HCT116 (cell line): Measurements from ENCODE around the gene CALN1. TPM values are rescaled to one million over a fixed set of nuclear protein-coding genes. Genes with fewer than 3 reads are reported as not detected.

Experiments
- ATAC-seq: fragments of 200-7000 bp; cut with Tn5 transposase; 2 replicates; pipeline ENCODE4 v1.9.1; 2020; ENCODE audit warnings: mild to moderate bottlenecking, moderate library complexity
- BruUV-seq: library from RNA; stranded (reverse); fragments of 400-500 nt; replicated peaks from 2 replicates; lab custom pipeline; 2021; lab: Mats Ljungman, UMichigan
- CTCF ChIA-PET: fragments of 300-600 bp; sonication (Branson Sonifier 250); formaldehyde crosslinking; loops from one replicate; lab custom pipeline; 2021; ENCODE audit warnings: antibody characterized with exemption; lab: Charles Lee
- POLR2A ChIA-PET: fragments of 300-600, 350-600 bp; sonication (Branson Sonifier 250); formaldehyde crosslinking; loops from one replicate; lab custom pipeline; 2021; ENCODE audit warnings: antibody characterized with exemption; lab: Charles Lee
- RAD21 ChIA-PET, 2 experiments: fragments of 300-600 bp; sonication (Branson Sonifier 250); formaldehyde crosslinking; loops; one replicate each; lab custom pipeline; 2023; ENCODE audit warnings: low total read pairs in 2 of 2; ENCODE audit not compliant: uncharacterized antibody in 2 of 2, unreplicated experiment in 2 of 2, low non-redundant PET in 1 of 2; lab: Charles Lee
- DNase-seq: peaks from one replicate; pipeline ENCODE4 v3.0.0-alpha.2; 2010; ENCODE audit warnings: low read depth, low spot score
- H2AFZ ChIP-seq: fragments of 200-600 bp; shearing (Covaris generic), sonication (generic); 2 replicates; pipeline ENCODE4 v1.6.1; 2017; ENCODE audit warnings: low read depth, mixed run types, mixed read lengths, antibody characterized with exemption, low read length; ENCODE audit not compliant: poor library complexity, severe bottlenecking
- H3K27ac ChIP-seq: 2 replicates; pipeline ENCODE4 v1.5.1; 2012; ENCODE audit warnings: low read depth, low read length
- H3K27me3 ChIP-seq: fragments of 200-600 bp; sonication (generic); 2 replicates; pipeline ENCODE4 v1.6.1; 2016; ENCODE audit warnings: mixed run types, low read length, mixed read lengths; ENCODE audit not compliant: insufficient read depth
- H3K36me3 ChIP-seq, 2 experiments: fragments of 200-500 bp in 1 of 2; fragments of 200-600 bp in 1 of 2; sonication (Bioruptor generic) in 1 of 2; sonication (generic) in 1 of 2; 2 replicates each; pipeline versions ENCODE4 v1.5.1 to v1.6.1; 2014 to 2016; ENCODE audit warnings: low read length in 2 of 2, inconsistent platforms in 1 of 2, mixed read lengths in 1 of 2, mixed run types in 1 of 2; ENCODE audit not compliant: insufficient read depth in 2 of 2, control insufficient read depth in 1 of 2
- H3K4me1 ChIP-seq, 2 experiments: fragments of 200-600 bp in 1 of 2; sonication (generic) in 1 of 2; 2 replicates each; pipeline versions ENCODE4 v1.5.1 to v1.6.1; 2012 to 2017; ENCODE audit warnings: low read length in 2 of 2, inconsistent platforms in 1 of 2, mild to moderate bottlenecking in 1 of 2, mixed read lengths in 1 of 2, mixed run types in 1 of 2, moderate library complexity in 1 of 2; ENCODE audit not compliant: insufficient read depth in 2 of 2, control insufficient read depth in 1 of 2
- H3K4me2 ChIP-seq: fragments of 200-600 bp; sonication (generic); 2 replicates; pipeline ENCODE4 v1.6.1; 2017; ENCODE audit warnings: mixed run types, low read length, mixed read lengths
- H3K4me3 ChIP-seq, 2 experiments: fragments of 200-600 bp in 1 of 2; sonication (generic) in 1 of 2; replicated peaks in 1 of 2; 2 replicates each; pipeline ENCODE4 v1.5.1; 2011 to 2016; ENCODE audit warnings: low read length in 2 of 2, control low read depth in 1 of 2, low read depth in 1 of 2, mild to moderate bottlenecking in 1 of 2, mixed read lengths in 1 of 2, mixed run types in 1 of 2
- H3K79me2 ChIP-seq: fragments of 200-600 bp; sonication (generic); 2 replicates; pipeline ENCODE4 v1.6.1; 2017; ENCODE audit warnings: mild to moderate bottlenecking, mixed run types, low read length, moderate library complexity, mixed read lengths; ENCODE audit not compliant: insufficient read depth
- H3K9ac ChIP-seq: fragments of 200-600 bp; sonication (generic); 2 replicates; pipeline ENCODE4 v1.6.1; 2016; ENCODE audit warnings: low read length, mixed read lengths
- H3K9me2 ChIP-seq: fragments of 200-600 bp; sonication (generic), shearing (Covaris generic); 2 replicates; pipeline ENCODE4 v1.6.1; 2017; ENCODE audit warnings: mixed run types, mild to moderate bottlenecking, moderate library complexity; ENCODE audit not compliant: insufficient read depth
- H3K9me3 ChIP-seq, 2 experiments: fragments of 200-500 bp in 1 of 2; fragments of 200-600 bp in 1 of 2; sonication (Bioruptor generic) in 1 of 2; sonication (generic) in 1 of 2; 2 replicates each; pipeline ENCODE4 v1.6.1; 2014 to 2017; ENCODE audit warnings: low read length in 2 of 2, mixed read lengths in 2 of 2, inconsistent platforms in 1 of 2, low read depth in 1 of 2, mild to moderate bottlenecking in 1 of 2, mixed run types in 1 of 2, moderate library complexity in 1 of 2; ENCODE audit not compliant: control insufficient read depth in 1 of 2, insufficient read depth in 1 of 2
- H4K20me1 ChIP-seq: fragments of 200-600 bp; sonication (generic), shearing (Covaris generic); 2 replicates; pipeline ENCODE4 v1.6.1; 2017; ENCODE audit warnings: mixed run types, mild to moderate bottlenecking, moderate library complexity; ENCODE audit not compliant: insufficient read depth
- CBX3 ChIP-seq: IDR thresholded peaks from 2 replicates; pipeline ENCODE4 v1.6.1; 2012; ENCODE audit warnings: low read depth
- CEBPB ChIP-seq: IDR thresholded peaks from 2 replicates; pipeline ENCODE4 v1.6.1; 2012; ENCODE audit warnings: low read depth
- EGR1 ChIP-seq: IDR thresholded peaks from 2 replicates; pipeline ENCODE4 v1.6.1; 2012; ENCODE audit warnings: low read depth
- ELF1 ChIP-seq: IDR thresholded peaks from 2 replicates; pipeline ENCODE4 v1.6.1; 2012; ENCODE audit warnings: low read depth, borderline replicate concordance
- EZH2 ChIP-seq: fragments of 200-600 bp; sonication (generic); IDR thresholded peaks from 2 replicates; pipeline ENCODE4 v1.6.1; 2017; ENCODE audit warnings: antibody characterized with exemption, mixed run types
- EZH2phosphoT487 ChIP-seq: fragments of 200-600 bp; IDR thresholded peaks from 2 replicates; pipeline ENCODE4 v1.6.1; 2018; ENCODE audit warnings: antibody characterized with exemption, borderline replicate concordance
- FOSL1 ChIP-seq: IDR thresholded peaks from 2 replicates; pipeline ENCODE4 v1.6.1; 2012; ENCODE audit warnings: low read depth
- JUND ChIP-seq: IDR thresholded peaks from 2 replicates; pipeline ENCODE4 v1.6.1; 2012
- MAX ChIP-seq: IDR thresholded peaks from 2 replicates; pipeline ENCODE4 v1.6.1; 2012
- POLR2AphosphoS5 ChIP-seq: IDR thresholded peaks from 2 replicates; pipeline ENCODE4 v1.6.1; 2011; ENCODE audit warnings: mild to moderate bottlenecking, low read depth, low read length, moderate library complexity
- RAD21 ChIP-seq: IDR thresholded peaks from 2 replicates; pipeline ENCODE4 v1.6.1; 2012; ENCODE audit warnings: low read depth, mild to moderate bottlenecking
- REST ChIP-seq: IDR thresholded peaks from 2 replicates; pipeline ENCODE4 v1.6.1; 2012; ENCODE audit warnings: low read depth
- SP1 ChIP-seq: IDR thresholded peaks from 2 replicates; pipeline ENCODE4 v1.6.1; 2012; ENCODE audit warnings: low read depth
- TCF7L2 ChIP-seq: IDR thresholded peaks from 2 replicates; pipeline ENCODE4 v1.7.0; 2011; ENCODE audit warnings: borderline replicate concordance, inconsistent platforms; ENCODE audit not compliant: insufficient read depth, insufficient read length; ENCODE audit errors: extremely low read depth
- YY1 ChIP-seq: IDR thresholded peaks from 2 replicates; pipeline ENCODE4 v1.6.1; 2011; ENCODE audit warnings: low read length, low read depth, moderate library complexity, mild to moderate bottlenecking; ENCODE audit not compliant: insufficient replicate concordance; ENCODE audit errors: extremely low read depth
- ZBTB33 ChIP-seq: IDR thresholded peaks from 2 replicates; pipeline ENCODE4 v1.6.1; 2011; ENCODE audit warnings: mild to moderate bottlenecking, low read length, moderate library complexity; ENCODE audit not compliant: insufficient replicate concordance; ENCODE audit errors: extremely low read depth
- ZNF274 ChIP-seq: fragments of 200-500 bp; sonication (Bioruptor generic); IDR thresholded peaks from 2 replicates; pipeline ENCODE4 v1.6.1; 2014; ENCODE audit warnings: mild to moderate bottlenecking, low read depth, low read length, inconsistent platforms
- intact Hi-C: fragments of 100-400 bp; cut with micrococcal nuclease; formaldehyde crosslinking; loops from 2 replicates; pipeline ENCODE4 v1.10.0; 2022
- total RNA-seq: library from RNA; stranded (reverse); gene quantifications from one replicate; pipeline ENCODE4 v1.2.1, GENCODE V29; 2021; ENCODE audit not compliant: unreplicated experiment

Gene CALN1
- total RNA-seq, 1 experiment from 2014 or later: 0.17 TPM

- Histone ChIP-seq H3K9me3 (no peaks in the 10 kb centered on the region; a peak in 2 of 4 replicates), H3K4me2 (no peak overlapping the region), H3K4me3 (no peak overlapping the region), H4K20me1 (no peaks in the 10 kb centered on the region), H2AFZ (no peak overlapping the region), H3K9me2 (no peaks in the 10 kb centered on the region), H3K36me3 (no peaks in the 10 kb centered on the region), H3K4me1 (no peaks in the 10 kb centered on the region), H3K27ac (no peak overlapping the region), H3K27me3 (no peaks in the 10 kb centered on the region), H3K9ac (no peak overlapping the region), H3K79me2 (no peaks in the 10 kb centered on the region)
- RAD21 ChIA-PET: no interaction called here
- ATAC-seq (no peak), DNase-seq (no peak)
- CTCF ChIA-PET: no interaction called here
- intact Hi-C loops: no loop called here
- POLR2A ChIA-PET: no interaction called here
- no TSS peak for BruUV-seq
- no peak for TF ChIP-seq POLR2AphosphoS5
- TF ChIP-seq CBX3: no peak
- TF ChIP-seq EZH2phosphoT487: no peak
- no peak for TF ChIP-seq YY1
- no peak for TF ChIP-seq EZH2
- no peak for TF ChIP-seq ZBTB33
- no peak for TF ChIP-seq ELF1
- no peak for TF ChIP-seq TCF7L2
- TF ChIP-seq EGR1: no peak
- no peak for TF ChIP-seq RAD21
- no peak for TF ChIP-seq SP1
- no peak for TF ChIP-seq REST
- TF ChIP-seq ZNF274: no peak
- no peak for TF ChIP-seq FOSL1
- TF ChIP-seq MAX: no peak
- no peak for TF ChIP-seq JUND
- TF ChIP-seq CEBPB: no peak
These were observed 405.1 kb downstream of the CALN1 start for GRCh38 chr7:72007018-72007417.
